K562 (cell line): Measurements from ENCODE around the gene PTTG1IP. TPM values are rescaled to one million over a fixed set of nuclear protein-coding genes. Genes with fewer than 3 reads are reported as not detected.

Source experiments
- ATAC-seq: fragments of 200-7000 bp; cut with Tn5 transposase; 3 replicates; pipeline ENCODE4 v1.9.1; 2020; ENCODE audit warnings: moderate library complexity
- BruUV-seq: library from RNA; stranded (reverse); fragments of 400-500 nt; replicated peaks from 2 replicates; lab custom pipeline; 2021; lab: Mats Ljungman, UMichigan
- CTCF ChIA-PET: fragments of 300-600 bp; formaldehyde crosslinking; extraction: SDS; loops from one replicate; lab custom pipeline; 2021; ENCODE audit warnings: low intra/inter-chr PET ratio; lab: Yijun Ruan, JAX
- POLR2A ChIA-PET: fragments of 300-600, 350-650 bp; sonication (Branson Sonifier 250); formaldehyde crosslinking; extraction: SDS; loops from one replicate; lab custom pipeline; 2021; ENCODE audit warnings: antibody characterized with exemption, inconsistent platforms; lab: Yijun Ruan, JAX
- DNase-seq, 4 experiments: peaks; one replicate each; pipeline versions ENCODE4 v3.0.0 to v3.0.0-alpha.2; 2011 to 2018; ENCODE audit warnings: low spot score in 3 of 4, mixed read lengths in 3 of 4; ENCODE audit errors: extremely low read depth in 1 of 4
- FAIRE-seq: peaks from 2 replicates; lab custom pipeline; 2011; peaks lifted over from hg19 to GRCh38; lab: Jason Lieb, UNC
- H2AFZ ChIP-seq: 2 replicates; pipeline ENCODE4 v1.6.0; 2011; ENCODE audit warnings: low read depth, low read length, control low read depth, inconsistent platforms
- H3K27ac ChIP-seq: fragments of 200-600 bp; 3 replicates; pipeline ENCODE4 v1.8.0; 2011; ENCODE audit warnings: low read depth, mild to moderate bottlenecking, control low read depth, inconsistent platforms, low read length, moderate library complexity, mixed read lengths; ENCODE audit errors: extremely low read depth
- H3K27me3 ChIP-seq, 2 experiments: fragments of 300-600 bp in 1 of 2; 2 replicates in 1 of 2; 3 replicates in 1 of 2; pipeline versions ENCODE4 v1.6.0 to v1.8.0; 2011; ENCODE audit warnings: inconsistent platforms in 2 of 2, low read length in 2 of 2, mild to moderate bottlenecking in 1 of 2, mixed read lengths in 1 of 2, moderate library complexity in 1 of 2; ENCODE audit not compliant: control insufficient read depth in 2 of 2, insufficient read depth in 2 of 2
- H3K36me3 ChIP-seq: fragments of 300-600 bp; 3 replicates; pipeline ENCODE4 v1.8.0; 2011; ENCODE audit warnings: mild to moderate bottlenecking, low read length, inconsistent platforms; ENCODE audit not compliant: control insufficient read depth, insufficient read depth
- H3K4me1 ChIP-seq, 2 experiments: fragments of 200-600 bp in 1 of 2; replicated peaks in 1 of 2; 2 replicates in 1 of 2; 3 replicates in 1 of 2; pipeline versions ENCODE4 v1.5.1 to v1.8.0; 2011; ENCODE audit warnings: inconsistent platforms in 2 of 2, low read length in 2 of 2, mild to moderate bottlenecking in 1 of 2, mixed read lengths in 1 of 2, moderate library complexity in 1 of 2; ENCODE audit not compliant: control insufficient read depth in 2 of 2, insufficient read depth in 2 of 2
- H3K4me2 ChIP-seq: 2 replicates; pipeline ENCODE4 v1.6.1; 2011; ENCODE audit warnings: low read length, control low read depth, inconsistent platforms, mixed read lengths; ENCODE audit not compliant: insufficient read depth
- H3K4me3 ChIP-seq: fragments of 200-600 bp; sonication (generic), shearing (Covaris generic); 2 replicates; pipeline ENCODE4 v1.5.1; 2016; ENCODE audit warnings: control low read depth, inconsistent platforms
- H3K79me2 ChIP-seq: fragments of 200-600 bp; 3 replicates; pipeline ENCODE4 v1.8.0; 2011; ENCODE audit warnings: low read length, inconsistent platforms; ENCODE audit not compliant: control insufficient read depth, insufficient read depth
- H3K9ac ChIP-seq, 2 experiments: 2 replicates each; pipeline versions ENCODE4 v1.6.0 to v1.6.1; 2011; ENCODE audit warnings: low read depth in 2 of 2, low read length in 2 of 2, control low read depth in 1 of 2, inconsistent platforms in 1 of 2, mild to moderate bottlenecking in 1 of 2, mixed read lengths in 1 of 2; ENCODE audit not compliant: insufficient read depth in 1 of 2
- H3K9me1 ChIP-seq: one replicate; pipeline ENCODE4 v1.6.0; 2011; ENCODE audit warnings: inconsistent platforms, mild to moderate bottlenecking, low read length, moderate library complexity; ENCODE audit not compliant: control insufficient read depth, insufficient read depth
- H3K9me3 ChIP-seq: replicated peaks from 2 replicates; pipeline ENCODE4 v1.5.1; 2011; ENCODE audit warnings: low read depth, low read length, inconsistent platforms; ENCODE audit not compliant: control insufficient read depth, insufficient read depth
- H4K20me1 ChIP-seq: replicated peaks from 2 replicates; pipeline ENCODE4 v1.6.1; 2011; ENCODE audit warnings: low read length, inconsistent platforms, mixed read lengths; ENCODE audit not compliant: control insufficient read depth, insufficient read depth
- C11orf30 ChIP-seq: fragments of 450-650 bp; IDR thresholded peaks from 2 replicates; pipeline ENCODE4 v1.6.1; 2016; ENCODE audit warnings: low read depth, mild to moderate bottlenecking
- ELF1 ChIP-seq: fragments of 200-800 bp; sonication (Bioruptor generic); IDR thresholded peaks from 2 replicates; pipeline ENCODE4 v1.6.1; 2016; ENCODE audit warnings: missing genetic modification characterization, missing compliant biosample characterization
- NCOA6 ChIP-seq: fragments of 450-650 bp; IDR thresholded peaks from 2 replicates; pipeline ENCODE4 v1.6.1; 2017; ENCODE audit warnings: mild to moderate bottlenecking
- WHSC1 ChIP-seq: IDR thresholded peaks from one replicate; pipeline ENCODE4 v1.6.1; 2012; ENCODE audit warnings: low read length, control low read depth, inconsistent platforms
- ZBTB33 ChIP-seq: sonication (generic); formaldehyde crosslinking; IDR thresholded peaks from 2 replicates; pipeline ENCODE4 v1.8.1; 2023; ENCODE audit warnings: mild to moderate bottlenecking, missing genetic modification reagents
- ZNF316 ChIP-seq: fragments of 450-650 bp; IDR thresholded peaks from 2 replicates; pipeline ENCODE4 v1.6.1; 2016
- WGBS: fragments of 100-300 bp; shearing (Covaris generic); methylation state at CpG from one replicate; pipeline ENCODE4 v1.1.6; 2016; ENCODE audit warnings: low coverage, mixed read lengths; ENCODE audit not compliant: insufficient coverage; ENCODE audit errors: missing lambda C conversion rate; 5-methylcytosine and 5-hydroxymethylcytosine counted together
- in situ Hi-C: fragments of 300-500 bp; cut with MboI; formaldehyde crosslinking; loops from 4 replicates; pipeline ENCODE4 v1.15.0; 2018; ENCODE audit warnings: inconsistent platforms, mixed read lengths
- intact Hi-C: fragments of 100-400 bp; cut with micrococcal nuclease; formaldehyde crosslinking; loops from 2 replicates; pipeline ENCODE4 v1.14.2; 2022
- polyA plus RNA-seq, 8 experiments: library from polyadenylated mRNA; depleted of rRNA in 4 of 8; stranded (reverse) in 5 of 8; unstranded in 3 of 8; fragments of >200 nt; fragmentation: Nextera tagmentation in 2 of 8; fragmentation: Illumina TruSeq in 1 of 8; extraction: Ambion mirVana in 2 of 8; extraction: Trizol in 1 of 8; gene quantifications; 2 replicates each; pipeline versions ENCODE4 v1.2.1 to v1.2.3, GENCODE V29; 2011 to 2014; ENCODE audit warnings: inconsistent platforms in 1 of 8, missing spikeins in 1 of 8
- total RNA-seq, 7 experiments: library from RNA; depleted of rRNA in 6 of 7; stranded (reverse); fragments of >200 nt in 6 of 7; fragmentation: Illumina TruSeq in 2 of 7; extraction: Trizol in 2 of 7; gene quantifications; 2 replicates each; pipeline versions ENCODE4 v1.2.1 to v1.2.3, GENCODE V29; 2011 to 2021; ENCODE audit warnings: low replicate concordance in 1 of 7

The PTTG1IP gene
- total and polyA plus RNA-seq, 9 of the 15 experiments (the other 6 are each of a cell fraction or from before 2014, with no cell fraction given), result 5.0 to 99.3 (median 82.4) TPM

- peaks cover 35 to 53% of the 10 kb centered on the region in 2 experiments for H3K4me1 ChIP-seq
- POLR2A ChIA-PET, result interaction anchor here (0.6 to 1.7 kb wide), 8 partner anchors 8 to 32 kb away, joined by 3 to 9 read pairs (median 4); partner anchors contain the start of gene PTTG1IP
- peaks cover 85% of the 10 kb centered on the region for H3K36me3 ChIP-seq
- no peaks in the 10 kb centered on the region for H3K9me3 ChIP-seq
- intact Hi-C loops (loop anchor here (1.0 kb wide), 1 partner anchor 15 kb away; no protein-coding TSS in a partner anchor), in situ Hi-C loops (no loop called here)
- H3K9me1 ChIP-seq, result peaks cover 6% of the 10 kb centered on the region
- peak overlapping the region; percentile 52 to 59; a peak in 3 of 4 replicates for H3K9ac ChIP-seq
- peak overlapping the region; percentile 81 for H3K27ac ChIP-seq
- H3K4me2 ChIP-seq, result peak overlapping the region; percentile 86
- DNase-seq, result no peak
- H2AFZ ChIP-seq, result no peak overlapping the region
- ATAC-seq, result no peak
- BruUV-seq, result no TSS peak
- peaks cover 25% of the 10 kb centered on the region for H3K79me2 ChIP-seq
- no peaks in the 10 kb centered on the region; the same call in 1 of the 2 replicates for H4K20me1 ChIP-seq
- CTCF ChIA-PET, result no interaction called here
- WGBS, result 82% methylated on average over 14 of the region's 14 CpGs
- TF ChIP-seq ZBTB33 (peak; percentile 23; the same call in 1 of the 2 replicates), ZNF316 (peak; percentile 58; the same call in 1 of the 2 replicates), NCOA6 (no peak), C11orf30 (peak; percentile 34; the same call in 1 of the 2 replicates), WHSC1 (peak; percentile 92), ELF1 (tag) (peak; percentile 7; the same call in 1 of the 2 replicates)
- no peaks in the 10 kb centered on the region for H3K27me3 ChIP-seq
- no peak for FAIRE-seq
- no peak overlapping the region for H3K4me3 ChIP-seq
These were observed 17.9 kb downstream of the PTTG1IP start for GRCh38 chr21:44855572-44855971.
